Measurements from ENCODE around the gene ALX4. TPM values are rescaled to one million over a fixed set of nuclear protein-coding genes. Genes with fewer than 3 reads are reported as not detected.

Gene ALX4
- total RNA-seq, 1 experiment from 2014 or later, result not detected

Other genes starting within 250 kb of the ALX4 start
- gene ACCS, start 243.9 kb downstream of the ALX4 start, total RNA-seq (2014; rRNA removed; shearing (Covaris generic)), result 14.2 and 18.5 TPM in 2 replicates
- gene EXT2, start 214.5 kb downstream of the ALX4 start, total RNA-seq (2014; rRNA removed; shearing (Covaris generic)), result 61.5 and 66.2 TPM in 2 replicates